Fibroblast of lung (primary cell): ENCODE measurements around the gene SOX21. TPM values are rescaled to one million over a fixed set of nuclear protein-coding genes. Genes with fewer than 3 reads are reported as not detected.
A peak's percentile ranks its signal among the peaks of the same experiment; 100 is the strongest.

ENCODE experiments used
- DNase-seq, 2 donors: peaks; one replicate each; pipeline versions ENCODE4 v3.0.0 to v3.0.0-alpha.2; 2010; ENCODE audit warnings: low read depth in 2 of 2
- H2AFZ ChIP-seq: 2 replicates; pipeline ENCODE4 v1.5.1; 2012; ENCODE audit warnings: low read length, control low read depth, inconsistent platforms
- H3K27ac ChIP-seq: 2 replicates; pipeline ENCODE4 v1.5.1; 2011; ENCODE audit warnings: low read length, control low read depth; ENCODE audit not compliant: insufficient read depth
- H3K27me3 ChIP-seq: 2 replicates; pipeline ENCODE4 v1.5.1; 2011; ENCODE audit warnings: mild to moderate bottlenecking, low read length; ENCODE audit not compliant: control insufficient read depth, insufficient read depth
- H3K36me3 ChIP-seq: 2 replicates; pipeline ENCODE4 v1.5.1; 2011; ENCODE audit warnings: low read length; ENCODE audit not compliant: control insufficient read depth, insufficient read depth
- H3K4me1 ChIP-seq: 2 replicates; pipeline ENCODE4 v1.5.1; 2011; ENCODE audit warnings: low read length; ENCODE audit not compliant: control insufficient read depth, insufficient read depth; ENCODE audit errors: extremely low read depth
- H3K4me2 ChIP-seq: 2 replicates; pipeline ENCODE4 v1.5.1; 2011; ENCODE audit warnings: low read length, control low read depth; ENCODE audit not compliant: insufficient read depth; ENCODE audit errors: extremely low read depth
- H3K4me3 ChIP-seq, 4 experiments: fragments of 200-600 bp in 1 of 4; sonication (generic) in 1 of 4; replicated peaks in 1 of 4; 2 replicates each; pipeline ENCODE4 v1.5.1; 2011 to 2016; ENCODE audit warnings: low read length in 4 of 4, low read depth in 3 of 4, mild to moderate bottlenecking in 3 of 4, control low read depth in 2 of 4, inconsistent platforms in 1 of 4, mixed read lengths in 1 of 4; ENCODE audit not compliant: insufficient read depth in 1 of 4; ENCODE audit errors: control extremely low read depth in 1 of 4
- H3K79me2 ChIP-seq: 2 replicates; pipeline ENCODE4 v1.5.1; 2012; ENCODE audit warnings: mild to moderate bottlenecking, low read length, inconsistent platforms; ENCODE audit not compliant: control insufficient read depth, insufficient read depth
- H3K9ac ChIP-seq: 2 replicates; pipeline ENCODE4 v1.5.1; 2011; ENCODE audit warnings: mild to moderate bottlenecking, low read length, control low read depth; ENCODE audit not compliant: insufficient read depth
- H3K9me3 ChIP-seq: 2 replicates; pipeline ENCODE4 v1.5.1; 2012; ENCODE audit warnings: low read depth, low read length; ENCODE audit not compliant: control insufficient read depth, insufficient read depth
- H4K20me1 ChIP-seq: 2 replicates; pipeline ENCODE4 v1.5.1; 2011; ENCODE audit warnings: low read length; ENCODE audit not compliant: control insufficient read depth, insufficient read depth; ENCODE audit errors: extremely low read depth
- CTCF ChIP-seq, 2 donors: IDR thresholded peaks in 1 of 2; conservative IDR thresholded peaks in 1 of 2; 1 replicate in 1 of 2; 2 replicates in 1 of 2; pipeline ENCODE4 v1.5.1; 2011 to 2012; ENCODE audit warnings: low read length in 2 of 2, control low read depth in 1 of 2, inconsistent platforms in 1 of 2, low read depth in 1 of 2, mild to moderate bottlenecking in 1 of 2
- EZH2 ChIP-seq: IDR thresholded peaks from 2 replicates; pipeline ENCODE4 v1.5.1; 2012; ENCODE audit warnings: low read length, control low read depth, mild to moderate bottlenecking; ENCODE audit errors: missing control alignments
- polyA plus RNA-seq, 2 donors: library from polyadenylated mRNA; depleted of rRNA in 1 of 2; stranded (reverse) in 1 of 2; unstranded in 1 of 2; fragments of >200 nt; gene quantifications; 2 replicates each; pipeline ENCODE4 v1.2.1, GENCODE V29; 2011 to 2012; ENCODE audit warnings: missing spikeins in 1 of 2
- total RNA-seq: library from RNA; depleted of rRNA; stranded (reverse); fragments of >200 nt; gene quantifications from 2 replicates; pipeline ENCODE4 v1.2.1, GENCODE V29; 2014

SOX21 gene
- total and polyA plus RNA-seq, 2 donors (not counting 1 experiment from before 2014, with no cell fraction given), result not detected

GRCh38 chr13:94710065-94710781, 2.1 kb downstream of the SOX21 start:
- no peaks in the 10 kb centered on the region for H3K36me3 ChIP-seq
- H4K20me1 ChIP-seq, result no peaks in the 10 kb centered on the region
- TF ChIP-seq CTCF (conservative IDR thresholded peaks at IDR 0.05 in 1 of 2, IDR thresholded peaks at IDR 0.05 in 1 of 2; ENCODE audit: low read depth in 1 of 2, low read length in 2 of 2), result no peak
- peak; percentile 67 for TF ChIP-seq EZH2
- H3K27ac ChIP-seq, result no peak overlapping the region
- no peaks in the 10 kb centered on the region for H3K9me3 ChIP-seq
- no peak for DNase-seq
- H3K4me2 ChIP-seq, result no peak overlapping the region
- H3K9ac ChIP-seq, result no peak overlapping the region
- no peak overlapping the region for H2AFZ ChIP-seq
- no peaks in the 10 kb centered on the region for H3K4me1 ChIP-seq
- no peaks in the 10 kb centered on the region for H3K79me2 ChIP-seq
- H3K27me3 ChIP-seq, result peaks cover 72% of the 10 kb centered on the region
- no peak overlapping the region for H3K4me3 ChIP-seq

- DNase-seq, result no peak
- H3K4me1 ChIP-seq, result no peaks in the 10 kb centered on the region
- no peaks in the 10 kb centered on the region for H4K20me1 ChIP-seq
These were observed 3.1 kb downstream of the SOX21 start for GRCh38 chr13:94709001-94709834.

More at GRCh38 chr13:94709001-94709834, 3.1 kb downstream of the SOX21 start:
- Histone ChIP-seq H3K27me3 (peaks cover 77% of the 10 kb centered on the region), H3K4me2 (no peak overlapping the region), H3K4me3 (no peak overlapping the region), H3K27ac (no peak overlapping the region), H3K79me2 (no peaks in the 10 kb centered on the region), H3K36me3 (no peaks in the 10 kb centered on the region), H2AFZ (no peak overlapping the region), H3K9me3 (no peaks in the 10 kb centered on the region), H3K9ac (no peak overlapping the region)
- TF ChIP-seq CTCF (conservative IDR thresholded peaks at IDR 0.05 in 1 of 2, IDR thresholded peaks at IDR 0.05 in 1 of 2; ENCODE audit: low read depth in 1 of 2, low read length in 2 of 2), result no peak
- TF ChIP-seq EZH2, result no peak
